ENCODE results near the gene LRRC41.

- TF ChIP-seq CTCF (IDR thresholded peaks at IDR 0.05) (no peak), POLR2A (IDR thresholded peaks at IDR 0.05) (no peak)
Observed at GRCh38 chr1:46277658-46278373, 25.6 kb downstream of the LRRC41 start.

Measured in uterus (tissue), 2 donors.